HG02870 (cell line): ENCODE data around the gene OR4S1.
"Not testable (repeated sequence)": the region's sequence is repeated elsewhere in the genome, so short reads cannot be mapped to it uniquely, and the experiment has no call there.

Experiments
- ATAC-seq: cut with Tn5 transposase; IDR thresholded peaks from one replicate; pipeline ENCODE4 v1.9.1; 2021; ENCODE audit warnings: mild to moderate bottlenecking, moderate library complexity; ENCODE audit not compliant: unreplicated experiment

The OR4S1 gene

GRCh38 chr11:48305923-48306322 is at the start of gene OR4S1:
OR4S1 (plus strand) TSS chr11:48306223; CDS start chr11:48306223, 0 bp downstream.
- no peak for ATAC-seq

- ATAC-seq, result peak; percentile 68
Measured at GRCh38 chr11:48261600-48261999, 44.4 kb upstream of the OR4S1 start.

GRCh38 chr11:48263423-48263911 is 42.6 kb upstream of the OR4S1 start, which contains the start of gene OR4X1:
OR4X1 (plus strand) TSS chr11:48263861; CDS start chr11:48263861, 0 bp downstream.
- ATAC-seq, result no peak

GRCh38 chr11:48270621-48271020 is 35.4 kb upstream of the OR4S1 start:
- ATAC-seq, result no peak

- no peak for ATAC-seq
Measured at GRCh38 chr11:48272606-48273005, 33.4 kb upstream of the OR4S1 start.

GRCh38 chr11:48307760-48308386 is 1.9 kb downstream of the OR4S1 start:
- ATAC-seq, result peak; percentile 94

GRCh38 chr11:48313590-48313989 is 7.6 kb downstream of the OR4S1 start:
- ATAC-seq, result not testable (repeated sequence)

GRCh38 chr11:48319813-48320212 is 13.8 kb downstream of the OR4S1 start:
- not testable (repeated sequence) for ATAC-seq

GRCh38 chr11:48324620-48325019 is 18.6 kb downstream of the OR4S1 start, which contains the start of gene OR4C3:
OR4C3 (plus strand) TSS chr11:48324920; CDS start chr11:48325022, 102 bp downstream.
- not testable (repeated sequence) for ATAC-seq

- ATAC-seq, result no peak
Measured at GRCh38 chr11:48341466-48341865, 35.4 kb downstream of the OR4S1 start.

GRCh38 chr11:48342505-48342904 is 36.5 kb downstream of the OR4S1 start:
- not testable (repeated sequence) for ATAC-seq

GRCh38 chr11:48346286-48346685 is 40.3 kb downstream of the OR4S1 start:
- ATAC-seq, result not testable (repeated sequence)

- ATAC-seq, result no peak
Measured at GRCh38 chr11:48354013-48354412, 48.0 kb downstream of the OR4S1 start.

GRCh38 chr11:48354677-48355076 is 48.7 kb downstream of the OR4S1 start:
- no peak for ATAC-seq
